NK-92 treated with Interleukin-12 subunit alpha and Interleukin-12 subunit beta, amount 100 ng/mL, for 24 hours (cell line): ENCODE measurements around the gene B9D1.
A peak's percentile ranks its signal among the peaks of the same experiment; 100 is the strongest.

Experiments
- DNase-seq: peaks from one replicate; lab custom pipeline; 2025; lab: John Stamatoyannopoulos, UW

Gene B9D1

DNA sequence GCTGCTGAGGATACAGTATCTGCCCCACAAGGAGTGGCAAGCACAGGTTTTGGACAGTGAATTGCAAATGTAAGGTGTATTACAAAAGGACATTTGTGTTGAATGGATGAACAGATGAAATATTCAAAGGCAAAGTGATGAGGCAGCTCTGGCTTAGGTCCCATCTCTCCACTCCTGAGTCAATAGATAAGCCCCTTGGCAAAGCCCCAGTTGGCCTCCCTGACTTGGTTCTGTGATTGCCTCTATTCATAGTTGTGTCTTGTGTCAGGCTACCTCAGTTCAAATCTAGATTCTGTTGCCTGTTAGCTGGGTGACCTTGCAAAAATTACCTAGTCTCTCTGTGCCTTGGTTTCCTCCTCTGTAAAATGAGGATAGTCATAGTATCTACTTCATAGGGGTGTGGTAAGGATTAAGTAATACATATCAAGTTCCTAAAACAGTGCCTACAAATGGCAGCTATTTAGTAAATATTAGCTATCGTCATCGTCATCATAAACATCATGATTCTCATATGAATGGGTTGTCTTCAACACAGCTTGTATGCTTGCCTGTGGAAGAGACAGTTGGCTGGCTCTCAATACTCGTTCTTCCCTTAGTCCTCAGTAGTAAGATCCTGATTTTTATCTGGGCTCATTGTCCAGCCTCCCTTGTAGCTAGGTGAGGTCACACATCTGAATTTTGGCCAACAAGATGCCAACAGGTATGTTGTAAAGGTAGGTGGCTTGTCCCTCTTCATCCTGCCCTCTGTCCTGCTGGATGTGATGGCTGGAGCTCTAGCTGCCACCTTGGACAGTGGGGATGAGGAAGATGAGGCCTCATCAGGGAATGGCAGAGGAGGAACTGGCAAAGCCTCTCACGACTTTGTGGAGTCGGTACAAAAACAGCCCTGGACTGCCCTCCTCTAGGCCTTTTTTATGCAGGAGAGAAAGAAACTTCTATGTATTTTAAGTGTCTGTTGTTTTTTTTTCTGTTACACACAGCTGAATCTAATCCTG is 26.6 kb upstream of the B9D1 start:
- no peak for DNase-seq

DNA sequence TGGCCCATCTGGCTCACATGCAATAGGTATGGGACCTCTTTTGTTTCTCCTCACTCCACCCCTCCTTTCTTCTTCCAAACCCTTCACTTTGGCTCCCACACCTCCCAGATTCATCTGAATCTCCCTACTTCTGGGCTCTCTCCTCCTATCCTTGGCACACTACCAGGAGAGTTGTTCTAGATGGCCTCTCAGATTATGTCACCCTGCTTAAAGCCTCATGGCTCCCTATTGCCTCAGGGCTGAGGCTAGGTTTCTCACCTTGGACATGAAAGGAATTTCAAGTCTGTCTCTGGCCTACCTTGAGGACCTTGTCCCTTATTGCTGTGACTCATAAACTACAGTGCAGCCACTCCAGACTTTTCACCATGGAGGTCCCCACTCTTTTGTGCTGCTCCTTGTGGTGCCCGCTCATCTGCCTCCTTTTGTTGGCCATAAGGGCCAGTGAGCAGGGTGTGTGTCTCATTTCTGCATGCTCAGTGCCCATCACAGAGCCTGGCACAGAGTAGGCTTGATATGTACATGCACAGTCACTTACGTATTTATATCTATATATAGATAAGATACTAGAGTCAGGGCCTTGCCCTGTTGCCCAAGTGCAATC is 25.5 kb upstream of the B9D1 start:
- no peak for DNase-seq

- no peak for DNase-seq
Observed at GRCh38 chr17:19386974-19387920, 24.7 kb upstream of the B9D1 start, which contains the start of gene MFAP4. MFAP4 (minus strand) TSS chr17:19387190; CDS start chr17:19387155, 35 bp downstream.

DNA sequence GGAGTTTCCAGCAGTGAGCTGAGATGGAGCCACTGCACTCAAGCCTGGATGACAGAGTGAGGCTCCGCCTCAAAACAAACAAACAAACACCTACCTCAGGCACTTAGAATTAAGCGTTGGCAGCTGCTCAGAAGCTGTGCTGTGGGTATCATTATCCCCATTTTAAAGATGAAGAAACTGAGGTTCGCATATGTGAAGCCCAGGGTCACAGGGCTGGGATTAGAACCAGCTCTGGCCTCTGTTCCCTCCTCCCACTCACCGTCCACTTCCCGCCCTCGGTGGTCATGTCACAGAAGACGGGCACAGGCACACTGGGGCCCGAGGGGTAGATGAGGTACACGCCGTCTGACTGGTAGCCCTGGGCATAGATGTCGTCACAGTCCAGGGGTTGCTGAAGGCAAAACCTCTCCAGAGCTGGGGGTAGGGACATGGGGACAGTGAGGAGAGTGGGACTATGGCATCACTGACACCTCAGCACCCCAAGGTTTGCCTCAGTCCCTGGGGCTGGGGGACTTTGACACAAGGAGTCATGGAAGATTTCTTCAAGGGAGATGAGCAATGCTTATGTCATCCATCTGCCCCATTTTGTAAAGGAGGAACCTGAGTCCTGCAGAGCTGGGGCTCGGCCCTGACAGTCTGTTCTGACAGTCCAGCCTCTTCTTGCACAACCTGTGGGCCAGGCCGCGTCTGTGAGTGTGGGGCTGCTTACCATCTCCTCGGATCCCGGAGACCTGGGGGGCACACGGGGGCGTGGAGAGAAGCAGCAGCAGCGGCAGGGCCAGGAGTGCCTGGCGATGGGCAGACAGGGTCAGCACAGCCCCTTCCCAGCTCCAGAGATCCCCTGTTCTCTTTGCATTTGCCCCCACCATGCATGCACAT is 23.8 kb upstream of the B9D1 start:
- DNase-seq = no peak

- no peak for DNase-seq
Observed at GRCh38 chr17:19385521-19385983, 23.0 kb upstream of the B9D1 start.

DNA sequence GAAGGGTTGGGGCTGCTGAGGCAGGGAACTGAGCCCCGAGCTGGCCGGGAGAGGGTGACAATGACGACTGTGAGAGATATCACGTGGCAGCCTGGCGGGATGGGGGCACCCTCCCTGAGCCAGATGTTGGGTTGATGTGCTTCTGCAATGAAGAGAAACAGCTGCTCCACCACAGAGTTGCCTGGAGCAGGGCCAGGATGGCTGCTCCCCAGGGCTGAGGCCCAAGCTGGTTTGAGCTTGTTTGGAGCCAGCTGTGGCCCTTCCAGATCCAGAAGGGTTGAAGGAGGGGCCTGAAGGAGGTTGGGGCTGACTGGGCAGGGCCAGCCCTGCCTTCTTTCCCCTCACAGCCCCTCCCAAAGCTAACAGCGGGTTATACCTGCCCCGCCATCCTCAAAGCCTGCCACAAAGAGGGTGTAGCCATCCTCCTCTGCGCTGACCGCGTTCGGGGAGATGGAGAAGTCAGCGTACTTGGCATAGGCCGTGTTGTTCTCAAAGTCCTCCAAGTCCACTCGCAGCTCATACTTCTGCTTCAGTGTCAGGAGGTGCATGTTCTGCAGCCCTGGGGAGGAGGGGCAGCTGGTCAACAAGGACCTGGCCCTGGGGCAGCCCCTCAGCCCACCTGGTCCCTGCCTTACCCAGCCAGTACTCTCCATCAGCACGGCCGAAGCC is 22.3 kb upstream of the B9D1 start:
- DNase-seq = no peak

DNA sequence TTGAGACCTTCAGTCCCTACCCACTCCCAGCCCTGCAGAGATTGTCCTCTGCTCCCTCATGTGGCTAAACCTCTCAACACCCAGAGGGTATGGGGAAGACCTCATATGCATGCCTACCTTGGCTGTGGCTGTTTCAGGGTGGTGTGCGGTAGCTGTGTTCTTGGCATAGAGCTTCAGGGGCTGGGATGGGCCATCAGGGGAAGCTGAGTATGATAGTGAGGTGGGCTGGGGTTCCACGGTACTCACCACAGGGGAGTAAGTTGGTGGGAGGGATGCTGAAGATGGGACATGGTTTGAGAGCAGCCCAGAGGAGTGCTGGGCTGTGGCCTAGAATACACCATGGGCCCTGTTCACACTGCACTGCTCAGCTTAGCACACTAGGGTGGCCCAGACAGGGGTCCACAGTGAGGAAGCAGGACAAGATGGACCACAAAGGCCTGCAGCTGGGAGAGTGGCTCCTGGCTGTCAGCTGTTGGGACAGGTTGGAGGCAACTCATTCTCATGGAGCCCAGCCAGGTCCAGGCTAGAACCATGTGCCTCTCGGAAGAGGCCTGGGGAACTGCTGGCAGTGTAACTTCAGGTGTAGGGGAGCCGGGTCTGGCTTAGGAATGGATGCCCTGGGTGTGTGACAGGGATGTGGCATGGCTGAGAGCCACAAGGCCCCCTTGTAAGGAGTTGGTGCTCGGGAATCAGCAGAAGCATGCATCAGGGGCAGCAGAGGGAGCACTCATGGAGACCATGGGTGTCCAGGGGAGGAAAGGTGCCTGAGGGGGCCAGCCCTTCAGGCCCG is 21.4 kb upstream of the B9D1 start:
- no peak for DNase-seq

- DNase-seq = no peak
Observed at GRCh38 chr17:19382531-19383444, 20.3 kb upstream of the B9D1 start.

DNA sequence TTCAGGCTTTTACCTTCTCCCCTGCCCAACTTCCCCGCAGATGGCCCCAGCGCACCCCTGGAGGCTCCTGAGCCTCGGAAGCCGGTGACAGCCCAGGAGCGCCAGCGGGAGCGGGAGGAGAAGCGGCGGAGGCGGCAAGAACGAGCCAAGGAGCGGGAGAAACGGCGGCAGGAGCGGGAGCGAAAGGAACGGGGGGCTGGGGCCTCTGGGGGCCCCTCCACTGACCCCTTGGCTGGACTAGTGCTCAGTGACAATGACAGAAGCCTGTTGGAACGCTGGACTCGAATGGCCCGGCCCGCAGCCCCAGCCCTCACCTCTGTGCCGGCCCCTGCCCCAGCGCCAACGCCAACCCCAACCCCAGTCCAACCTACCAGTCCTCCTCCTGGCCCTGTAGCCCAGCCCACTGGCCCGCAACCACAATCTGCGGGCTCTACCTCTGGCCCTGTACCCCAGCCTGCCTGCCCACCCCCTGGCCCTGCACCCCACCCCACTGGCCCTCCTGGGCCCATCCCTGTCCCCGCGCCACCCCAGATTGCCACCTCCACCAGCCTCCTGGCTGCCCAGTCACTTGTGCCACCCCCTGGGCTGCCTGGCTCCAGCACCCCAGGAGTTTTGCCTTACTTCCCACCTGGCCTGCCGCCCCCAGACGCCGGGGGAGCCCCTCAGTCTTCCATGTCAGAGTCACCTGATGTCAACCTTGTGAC is 19.4 kb upstream of the B9D1 start:
- DNase-seq = no peak

DNA sequence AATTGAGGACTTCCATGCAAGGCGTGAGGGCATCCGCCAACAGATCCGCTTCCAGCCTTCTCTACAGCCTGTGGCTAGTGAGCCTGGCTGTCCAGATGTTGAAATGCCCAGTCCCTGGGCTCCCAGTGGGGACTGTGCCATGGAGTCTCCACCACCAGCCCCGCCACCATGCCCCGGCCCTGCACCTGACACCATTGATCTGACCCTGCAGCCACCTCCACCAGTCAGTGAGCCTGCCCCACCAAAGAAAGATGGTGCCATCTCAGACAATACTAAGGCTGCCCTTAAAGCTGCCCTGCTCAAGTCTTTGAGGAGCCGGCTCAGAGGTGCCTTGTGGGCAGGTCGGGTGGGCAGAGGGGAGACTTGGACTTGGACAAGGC is 18.8 kb upstream of the B9D1 start:
- DNase-seq = no peak

- DNase-seq = no peak
Observed at GRCh38 chr17:19380481-19381301, 18.2 kb upstream of the B9D1 start.

DNA sequence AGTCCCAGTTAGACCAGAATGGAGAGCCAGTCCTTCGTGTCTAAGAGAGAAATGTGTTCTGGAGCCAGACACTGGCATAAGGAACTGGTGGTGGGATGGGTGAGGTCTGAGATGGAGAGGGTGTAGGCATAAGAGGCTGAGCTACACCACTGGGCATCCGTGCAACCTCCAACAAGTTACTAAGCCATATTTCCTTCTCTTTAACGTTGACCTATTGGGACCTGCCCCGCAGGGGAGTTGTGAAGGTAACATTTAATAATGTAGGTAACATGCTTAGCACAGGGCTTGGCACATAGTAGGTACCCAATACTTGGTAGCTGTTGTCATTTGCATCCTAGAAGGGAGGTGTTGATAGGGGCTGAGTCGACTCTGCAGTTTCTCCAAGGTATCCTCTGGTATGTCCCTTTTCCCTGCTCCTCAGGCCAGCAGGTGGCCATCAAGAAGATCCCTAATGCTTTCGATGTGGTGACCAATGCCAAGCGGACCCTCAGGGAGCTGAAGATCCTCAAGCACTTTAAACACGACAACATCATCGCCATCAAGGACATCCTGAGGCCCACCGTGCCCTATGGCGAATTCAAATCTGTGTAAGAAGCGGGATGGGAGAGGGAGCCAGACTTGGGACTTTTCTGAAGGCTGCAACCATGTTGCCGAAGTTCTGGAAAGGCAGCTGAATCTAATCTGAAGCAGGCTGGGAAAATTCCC is 17.0 kb upstream of the B9D1 start:
- no peak for DNase-seq

DNA sequence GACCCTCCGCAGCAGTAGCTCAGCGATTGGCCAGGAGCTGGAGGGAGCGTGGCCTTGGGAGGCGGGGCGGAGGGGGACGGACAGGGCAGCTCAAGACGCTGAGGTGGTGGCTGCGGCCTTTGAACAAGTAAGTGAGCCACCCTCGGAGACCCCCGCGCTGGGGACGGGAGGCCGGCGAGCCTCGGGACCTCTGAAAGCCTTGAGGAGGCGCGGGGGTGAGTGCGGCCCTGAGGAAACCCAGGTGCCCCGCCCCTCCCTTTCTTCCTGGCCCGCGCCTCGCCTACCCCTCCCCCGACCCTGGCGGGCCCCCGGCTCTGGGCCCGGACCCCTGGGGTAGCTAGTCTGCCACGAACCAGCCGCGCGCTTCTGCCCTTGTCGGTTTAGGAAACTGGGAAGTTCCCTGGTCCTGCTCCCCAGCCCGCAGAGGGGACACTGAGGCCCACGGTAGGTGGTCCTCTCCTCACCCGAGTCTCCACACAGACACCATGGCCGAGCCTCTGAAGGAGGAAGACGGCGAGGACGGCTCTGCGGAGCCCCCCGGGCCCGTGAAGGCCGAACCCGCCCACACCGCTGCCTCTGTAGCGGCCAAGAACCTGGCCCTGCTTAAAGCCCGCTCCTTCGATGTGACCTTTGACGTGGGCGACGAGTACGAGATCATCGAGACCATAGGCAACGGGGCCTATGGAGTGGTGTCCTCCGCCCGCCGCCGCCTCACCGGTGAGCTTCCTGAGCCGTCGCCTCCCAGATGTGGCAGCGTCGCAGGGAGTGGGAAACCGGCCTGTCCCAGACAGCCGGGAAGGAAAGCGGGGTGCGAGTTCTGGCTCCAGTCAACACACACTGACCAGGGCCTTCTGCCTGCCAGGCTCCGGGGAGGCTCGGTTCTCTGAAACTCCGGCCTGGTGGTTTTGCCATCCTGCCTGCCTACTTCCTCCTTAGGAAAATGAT is 16.2 kb upstream of the B9D1 start, which contains the start of gene MAPK7:
TSS of gene MAPK7 (plus strand) at position 83 of the 945 bp plus-strand sequence. CDS start at position 486, 403 bp downstream.
- no peak for DNase-seq

DNA sequence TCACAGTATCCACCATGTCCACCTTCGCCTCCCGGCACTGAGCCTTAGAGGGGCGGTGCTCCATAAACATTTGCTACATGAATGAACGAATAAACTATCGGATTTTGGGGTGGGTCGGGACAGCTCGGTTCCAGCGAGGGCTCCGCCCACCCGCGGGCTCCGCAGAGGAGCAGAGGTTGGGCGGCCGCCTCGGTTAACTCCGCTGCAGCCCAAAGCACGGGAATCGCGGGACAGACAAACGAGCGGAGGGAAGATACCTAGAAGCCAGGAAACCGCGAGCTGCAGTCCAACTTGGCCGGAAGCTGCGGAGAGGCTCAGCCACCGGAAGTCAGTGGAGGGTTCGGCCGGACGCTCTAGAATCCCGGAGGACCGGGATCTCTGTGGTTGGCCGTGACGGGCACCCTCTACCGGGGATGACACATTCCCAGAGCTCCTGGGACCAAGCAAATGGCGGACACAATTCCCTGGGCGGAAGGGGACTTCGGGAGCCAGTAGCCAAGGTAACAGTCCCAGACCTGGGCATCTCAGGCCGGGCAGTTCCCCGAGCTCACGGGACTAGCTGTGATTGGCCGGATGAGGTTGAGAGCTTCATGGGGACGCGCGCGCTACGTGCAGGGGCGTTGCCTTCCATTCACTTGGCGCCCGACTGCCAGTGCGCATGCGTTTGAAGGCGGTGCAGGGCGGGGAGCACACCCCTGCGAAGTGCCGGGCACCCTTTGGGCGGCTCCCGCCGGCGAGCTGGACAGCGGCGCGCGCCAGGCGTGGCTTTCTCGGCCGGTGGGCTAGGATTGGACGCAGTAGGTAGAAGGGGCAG is 15.3 kb upstream of the B9D1 start:
- peak; percentile 92 for DNase-seq
